ENCODE results near the gene LGI1.

The LGI1 gene

DNA sequence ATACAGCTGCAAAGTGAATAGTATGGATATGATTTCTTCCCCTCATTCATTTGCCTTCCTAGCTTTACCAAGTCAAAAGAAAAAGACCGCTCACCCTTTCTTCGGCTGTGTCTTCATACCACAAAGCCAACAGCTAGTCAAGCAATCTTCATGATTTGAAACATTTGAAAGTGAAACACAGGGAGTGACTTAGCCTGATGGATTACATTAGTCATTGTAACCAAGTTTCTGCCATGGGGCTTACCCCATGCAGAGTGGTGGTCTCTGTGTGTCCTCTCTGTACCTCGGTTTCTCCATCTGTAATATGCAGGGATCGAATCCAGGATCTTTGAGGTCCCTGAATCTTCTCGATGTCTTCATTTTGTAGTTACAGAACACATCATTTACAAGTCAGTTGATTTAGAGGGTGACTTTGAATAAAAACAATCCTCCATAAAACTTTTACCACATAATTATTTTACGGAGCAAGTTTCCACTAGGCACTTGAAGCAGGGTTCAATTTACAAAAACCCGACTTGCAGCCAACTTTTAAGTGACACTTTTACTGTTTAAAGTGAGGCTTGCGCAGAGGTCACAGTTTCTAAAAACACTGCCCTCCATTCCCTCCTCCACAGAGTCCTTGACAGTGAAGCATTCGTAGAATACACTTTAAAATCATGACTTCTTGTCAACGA lies 2.2 kb upstream of the LGI1 start:
- no peak for DNase-seq

GRCh38 chr10:93756118-93756517 lies 1.6 kb upstream of the LGI1 start:
- DNase-seq = no peak

- DNase-seq = no peak
Observed at GRCh38 chr10:93757136-93757535, 600 bp upstream of the LGI1 start.

GRCh38 chr10:93758508-93758885 lies 761 bp downstream of the LGI1 start:
- DNase-seq = no peak

DNA sequence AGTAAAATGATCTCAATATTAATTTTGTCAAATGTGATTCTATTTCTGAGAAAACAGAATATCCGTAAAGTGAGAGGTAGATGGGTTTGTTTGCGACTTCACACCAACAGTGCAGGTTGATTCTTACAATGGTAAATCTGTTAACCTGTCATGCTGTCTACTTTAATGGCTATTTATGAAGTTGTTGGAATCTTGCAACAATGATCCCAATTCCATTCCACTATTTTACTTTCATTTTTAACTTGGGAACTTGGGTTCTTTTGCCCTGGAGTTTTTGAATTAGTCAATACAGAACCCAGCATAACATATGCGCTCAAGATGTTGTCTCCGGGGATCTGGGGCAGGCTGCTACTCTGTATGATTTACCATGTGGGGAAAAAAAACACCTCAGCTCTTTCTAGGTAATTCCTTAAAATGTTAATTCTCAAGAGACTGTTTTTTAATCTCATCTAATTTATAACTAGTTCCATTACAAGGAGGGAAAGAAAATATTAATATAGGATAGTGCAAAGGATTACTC lies 1.2 kb downstream of the LGI1 start:
- DNase-seq = no peak

DNA sequence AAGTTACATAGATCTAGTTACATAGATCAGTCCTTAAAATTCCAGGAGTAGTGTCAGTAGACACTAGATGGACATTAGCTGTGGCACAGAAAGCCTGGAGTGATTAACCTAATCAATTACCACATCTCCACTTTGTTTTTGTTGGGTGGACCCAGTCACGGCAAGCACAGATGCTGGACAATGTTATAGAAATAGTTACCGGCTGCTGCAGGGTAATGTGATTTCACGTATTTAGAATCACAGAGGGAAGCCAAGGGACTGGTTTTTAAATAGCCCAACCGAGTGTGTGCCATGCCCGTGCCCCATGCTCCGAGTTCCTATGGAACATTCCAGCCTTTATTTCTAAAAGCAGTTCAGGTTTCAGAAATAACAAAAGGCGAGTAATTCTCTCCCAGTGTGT lies 2.8 kb downstream of the LGI1 start:
- no peak for DNase-seq

GRCh38 chr10:93762979-93763391 lies 5.2 kb downstream of the LGI1 start:
- DNase-seq = no peak

DNA sequence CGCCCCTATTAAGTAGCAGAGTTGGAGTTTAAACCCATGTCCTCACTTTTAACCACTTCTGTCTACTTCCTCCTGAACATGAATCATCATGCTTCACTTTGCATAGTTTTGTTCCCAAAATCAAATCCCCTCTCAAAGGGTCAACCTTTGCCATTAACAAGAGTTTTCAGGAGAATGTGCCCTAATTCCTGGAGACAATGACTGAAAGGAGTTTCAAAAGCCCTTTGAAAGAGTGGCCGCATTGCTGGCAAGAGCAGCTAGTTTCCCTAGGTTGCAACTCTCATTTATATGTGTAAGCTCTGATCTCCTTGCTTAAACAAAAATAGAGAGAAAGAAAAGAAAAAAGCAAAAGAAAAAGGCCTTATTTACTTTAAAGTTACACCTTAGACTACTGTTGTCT lies 9.2 kb downstream of the LGI1 start:
- no peak for DNase-seq

DNA sequence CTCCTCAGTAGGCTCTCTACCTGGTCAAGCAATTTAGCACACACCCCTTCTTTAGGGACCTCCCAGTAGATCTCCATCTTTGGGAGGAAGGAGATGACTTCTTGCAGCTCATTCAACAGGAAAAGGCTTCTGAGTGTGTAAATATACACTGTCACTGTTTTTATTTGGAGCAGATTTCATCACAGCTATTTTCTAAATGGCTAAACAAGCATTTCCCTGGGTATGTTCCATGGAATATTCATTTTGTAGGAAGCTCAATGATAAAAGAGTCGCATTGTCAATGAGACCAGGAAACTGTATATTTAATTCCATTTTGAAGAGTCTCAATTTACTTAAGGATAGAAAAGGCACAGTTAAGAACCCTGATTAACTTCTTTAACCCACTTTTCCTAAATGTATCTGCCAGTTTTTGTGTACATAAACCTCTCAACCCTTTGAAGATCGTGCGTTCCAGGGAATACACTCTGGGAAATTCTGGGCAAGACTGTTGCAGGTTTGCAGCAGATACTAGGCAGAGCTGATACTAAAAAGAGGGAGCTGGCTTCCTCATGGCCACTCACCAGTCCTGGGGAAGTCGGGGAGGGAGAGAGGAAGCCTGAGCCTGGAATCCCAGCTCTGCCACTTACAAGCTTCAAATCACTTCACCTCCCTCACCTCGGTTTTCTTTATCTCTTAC lies 10.1 kb downstream of the LGI1 start:
- DNase-seq = no peak

- no peak for DNase-seq
Observed at GRCh38 chr10:93768892-93769291, 11.2 kb downstream of the LGI1 start.

- no peak for DNase-seq
Observed at GRCh38 chr10:93771354-93771753, 13.6 kb downstream of the LGI1 start.

- no peak for DNase-seq
Observed at GRCh38 chr10:93773120-93773519, 15.4 kb downstream of the LGI1 start.

GRCh38 chr10:93773705-93774104 lies 16.0 kb downstream of the LGI1 start:
- DNase-seq = no peak

- no peak for DNase-seq
Observed at GRCh38 chr10:93775356-93775755, 17.6 kb downstream of the LGI1 start.

- DNase-seq = no peak
Observed at GRCh38 chr10:93777092-93777491, 19.4 kb downstream of the LGI1 start.

GRCh38 chr10:93784059-93784458 lies 26.3 kb downstream of the LGI1 start:
- no peak for DNase-seq

DNA sequence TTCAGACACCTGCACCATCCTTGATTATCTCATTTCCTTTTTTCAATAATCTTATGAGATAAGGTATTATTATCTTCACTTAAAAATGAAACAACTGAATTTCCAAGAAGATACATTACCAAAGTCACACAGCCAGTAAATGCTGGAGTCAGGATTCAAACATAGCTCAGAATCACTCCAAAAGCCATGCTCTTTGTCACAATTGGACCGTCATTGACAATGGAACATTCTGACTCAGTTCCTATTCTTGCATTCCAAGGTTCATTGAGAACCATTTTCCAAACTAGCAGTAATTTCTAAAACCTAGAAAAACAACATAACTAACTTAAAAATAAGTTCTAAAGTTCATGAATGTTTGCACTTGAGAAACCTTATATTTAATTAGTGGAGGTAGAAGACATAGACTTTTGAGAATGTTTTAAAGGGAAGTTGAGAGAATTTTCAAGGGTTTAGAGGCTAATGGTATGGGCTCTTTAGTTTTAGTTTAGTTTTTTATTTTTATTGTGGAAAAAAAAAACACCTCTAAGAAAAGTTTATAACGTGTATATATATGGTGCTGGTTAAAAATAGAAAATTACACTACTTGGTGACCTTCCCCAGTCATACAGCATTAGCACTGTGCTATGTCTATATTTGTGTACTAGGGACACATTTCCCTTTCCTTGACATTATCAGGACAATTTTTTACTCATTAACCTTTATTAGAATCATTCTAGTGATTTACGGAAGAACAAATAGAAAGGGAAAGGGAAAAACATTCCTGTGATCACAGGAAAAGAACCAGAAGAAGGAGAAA lies 30.9 kb downstream of the LGI1 start:
- no peak for DNase-seq

DNA sequence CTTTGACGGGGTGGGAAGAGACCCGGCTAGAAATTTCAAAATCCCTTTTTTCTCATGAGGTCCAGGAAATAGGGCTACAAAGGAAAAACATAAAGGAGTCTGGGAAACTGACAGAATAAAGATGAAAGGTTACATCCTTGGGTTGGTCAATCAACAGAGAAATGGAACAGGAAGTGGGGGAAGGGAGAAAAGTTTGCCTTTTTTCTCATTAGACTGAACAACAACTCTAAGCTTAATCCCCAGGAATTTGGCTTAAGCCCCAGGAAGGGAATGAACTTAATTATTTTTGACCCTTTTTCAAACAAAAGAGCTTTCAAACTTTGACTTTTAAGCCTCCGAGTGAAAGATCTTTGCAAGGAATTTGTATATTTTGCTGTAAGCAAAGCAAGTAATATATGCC lies 32.7 kb downstream of the LGI1 start:
- no peak for DNase-seq

DNA sequence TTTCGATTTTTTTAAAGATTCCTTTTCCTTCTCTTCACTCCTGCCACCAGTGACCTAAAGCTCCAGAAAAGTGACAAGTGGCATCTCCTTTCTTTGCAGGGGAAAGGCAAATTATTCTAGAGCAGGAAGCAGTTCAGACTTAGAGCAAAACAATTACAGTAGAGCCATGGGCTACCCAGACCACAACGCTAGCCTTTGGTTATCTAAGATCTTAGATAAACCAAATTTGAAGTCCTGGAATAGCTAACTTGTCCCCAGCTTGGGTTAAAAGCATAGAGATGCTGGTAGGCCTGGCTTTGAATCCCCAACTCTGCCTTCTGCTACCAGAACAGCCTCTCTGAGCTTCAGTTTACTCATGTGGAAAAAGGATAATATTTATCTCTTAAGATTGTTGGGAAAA lies 38.4 kb downstream of the LGI1 start:
- no peak for DNase-seq

DNA sequence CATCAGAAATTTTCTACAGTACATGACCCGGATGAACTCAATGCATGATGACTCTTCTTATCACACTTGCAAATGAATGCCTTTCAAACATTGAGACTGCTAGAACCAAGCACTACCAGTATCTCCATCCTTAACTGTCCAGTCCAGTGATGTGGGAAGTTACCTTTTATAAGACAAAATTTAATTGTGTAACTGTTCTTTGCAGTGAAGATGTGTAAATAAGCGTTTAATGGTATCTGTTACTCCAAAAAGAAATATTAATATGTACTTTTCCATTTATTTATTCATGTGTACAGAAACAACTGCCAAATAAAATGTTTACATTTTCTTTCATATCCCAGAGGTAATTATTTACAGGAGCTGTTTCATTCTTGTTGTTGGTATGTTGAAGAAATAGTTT lies 40.1 kb downstream of the LGI1 start:
- DNase-seq = no peak

GRCh38 chr10:93799155-93799708 lies 41.5 kb downstream of the LGI1 start:
- no peak for DNase-seq

GRCh38 chr10:93804200-93804599 lies 46.5 kb downstream of the LGI1 start:
- no peak for DNase-seq

DNA sequence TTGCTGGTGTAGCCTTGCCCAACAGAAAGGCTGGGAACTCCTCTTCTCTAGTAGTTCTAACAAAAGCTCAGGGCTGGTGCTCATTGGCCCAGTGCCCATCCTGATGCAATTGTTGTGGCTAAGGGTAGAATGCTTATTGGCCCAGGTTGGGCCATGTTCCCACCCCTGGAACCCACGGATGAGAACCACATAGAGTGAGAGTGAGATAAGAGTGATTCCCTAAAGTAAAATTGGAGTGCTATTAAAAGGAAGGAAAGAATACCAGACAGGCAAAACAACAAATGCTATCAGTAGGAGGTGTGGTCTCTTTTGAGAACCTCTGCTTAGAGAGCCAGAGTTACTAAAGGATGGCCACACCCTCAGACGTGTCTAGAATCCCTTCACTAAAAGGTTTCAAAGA lies 49.2 kb downstream of the LGI1 start:
- no peak for DNase-seq

GRCh38 chr10:93807371-93807770 lies 49.6 kb downstream of the LGI1 start:
- no peak for DNase-seq

All from CD4-positive, alpha-beta T cell treated with Interleukin-4 for 1 hour (primary cell).